HL-60 (cell line): ENCODE results near the gene UBE2S.

Experiments
- DNase-seq, 2 experiments: peaks; one replicate each; pipeline ENCODE4 v3.0.0-alpha.2; 2010 to 2020; ENCODE audit warnings: low read depth in 1 of 2, low spot score in 1 of 2
- H3K27ac ChIP-seq: fragments of 250-450 bp; sonication (Bioruptor Pico); replicated peaks from 2 replicates; pipeline ENCODE4 v1.5.1; 2020; ENCODE audit warnings: mild to moderate bottlenecking, moderate library complexity
- H3K27me3 ChIP-seq: fragments of 250-450 bp; sonication (Bioruptor Pico); 2 replicates; pipeline ENCODE4 v1.5.1; 2021; ENCODE audit warnings: mild to moderate bottlenecking, moderate library complexity; ENCODE audit not compliant: insufficient read depth, poor library complexity, severe bottlenecking
- H3K4me3 ChIP-seq: replicated peaks from 2 replicates; pipeline ENCODE4 v1.5.1; 2011; ENCODE audit warnings: mild to moderate bottlenecking, control low read depth, low read length; ENCODE audit not compliant: insufficient read depth
- GABPA ChIP-seq: IDR thresholded peaks from 2 replicates; pipeline ENCODE4 v1.6.1; 2012; ENCODE audit warnings: low read depth
- POLR2AphosphoS5 ChIP-seq: IDR thresholded peaks from 2 replicates; pipeline ENCODE4 v1.6.1; 2012; ENCODE audit warnings: low read depth
- SPI1 ChIP-seq: IDR thresholded peaks from 2 replicates; pipeline ENCODE4 v1.6.1; 2012; ENCODE audit warnings: low read depth, mild to moderate bottlenecking, borderline replicate concordance
- TF ChIP-seq, protein P1 (sequence below): IDR thresholded peaks from 2 replicates; pipeline ENCODE4 v1.6.1; 2012; ENCODE audit warnings: low read depth; ENCODE audit not compliant: insufficient replicate concordance
- TF ChIP-seq, protein P2 (sequence below): IDR thresholded peaks from one replicate; pipeline ENCODE4 v1.5.1; 2011; ENCODE audit warnings: low read length, control low read depth, inconsistent platforms; ENCODE audit not compliant: insufficient read depth

Gene UBE2S

DNA sequence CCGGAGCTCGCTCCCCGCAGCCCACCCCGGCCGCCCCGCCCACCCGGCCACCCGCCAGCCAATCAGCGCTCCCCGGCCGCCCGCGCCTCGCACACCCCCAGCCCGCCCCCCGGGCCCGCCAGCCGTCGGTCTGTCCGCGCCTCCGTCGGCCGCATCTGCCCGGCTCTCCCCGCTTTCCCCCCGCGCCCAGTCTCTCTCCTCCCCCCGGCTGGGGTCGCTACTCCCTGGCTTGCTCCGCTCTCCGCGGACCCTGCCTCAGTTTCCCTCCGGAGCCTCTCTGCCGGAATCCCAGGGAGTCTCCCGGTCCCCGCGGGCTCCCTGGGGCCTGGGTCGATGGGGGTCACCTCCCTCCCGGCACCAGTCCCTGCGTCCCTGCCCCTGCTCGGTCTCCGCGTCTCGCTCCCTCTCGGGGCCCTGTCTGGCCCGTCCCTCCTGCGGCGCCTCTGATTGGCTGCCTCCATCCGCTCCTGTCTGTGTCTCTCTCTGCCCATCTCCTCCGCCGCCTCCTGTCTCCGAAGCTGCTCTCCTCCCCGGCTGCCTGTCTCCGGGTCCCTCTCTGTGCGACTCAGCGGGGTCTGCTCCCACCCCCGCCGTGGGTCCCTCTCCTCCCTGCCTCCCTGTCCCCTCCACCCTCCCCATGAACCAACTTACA is 37.8 kb downstream of the UBE2S start:
- DNase-seq, result no peak
- Histone ChIP-seq H3K27me3 (peaks cover 43% of the 10 kb centered on the region), H3K27ac (no peak overlapping the region), H3K4me3 (no peak overlapping the region)
- TF ChIP-seq POLR2AphosphoS5 (no peak), GABPA (no peak), SPI1 (no peak)
- TF ChIP-seq, protein P1, sequence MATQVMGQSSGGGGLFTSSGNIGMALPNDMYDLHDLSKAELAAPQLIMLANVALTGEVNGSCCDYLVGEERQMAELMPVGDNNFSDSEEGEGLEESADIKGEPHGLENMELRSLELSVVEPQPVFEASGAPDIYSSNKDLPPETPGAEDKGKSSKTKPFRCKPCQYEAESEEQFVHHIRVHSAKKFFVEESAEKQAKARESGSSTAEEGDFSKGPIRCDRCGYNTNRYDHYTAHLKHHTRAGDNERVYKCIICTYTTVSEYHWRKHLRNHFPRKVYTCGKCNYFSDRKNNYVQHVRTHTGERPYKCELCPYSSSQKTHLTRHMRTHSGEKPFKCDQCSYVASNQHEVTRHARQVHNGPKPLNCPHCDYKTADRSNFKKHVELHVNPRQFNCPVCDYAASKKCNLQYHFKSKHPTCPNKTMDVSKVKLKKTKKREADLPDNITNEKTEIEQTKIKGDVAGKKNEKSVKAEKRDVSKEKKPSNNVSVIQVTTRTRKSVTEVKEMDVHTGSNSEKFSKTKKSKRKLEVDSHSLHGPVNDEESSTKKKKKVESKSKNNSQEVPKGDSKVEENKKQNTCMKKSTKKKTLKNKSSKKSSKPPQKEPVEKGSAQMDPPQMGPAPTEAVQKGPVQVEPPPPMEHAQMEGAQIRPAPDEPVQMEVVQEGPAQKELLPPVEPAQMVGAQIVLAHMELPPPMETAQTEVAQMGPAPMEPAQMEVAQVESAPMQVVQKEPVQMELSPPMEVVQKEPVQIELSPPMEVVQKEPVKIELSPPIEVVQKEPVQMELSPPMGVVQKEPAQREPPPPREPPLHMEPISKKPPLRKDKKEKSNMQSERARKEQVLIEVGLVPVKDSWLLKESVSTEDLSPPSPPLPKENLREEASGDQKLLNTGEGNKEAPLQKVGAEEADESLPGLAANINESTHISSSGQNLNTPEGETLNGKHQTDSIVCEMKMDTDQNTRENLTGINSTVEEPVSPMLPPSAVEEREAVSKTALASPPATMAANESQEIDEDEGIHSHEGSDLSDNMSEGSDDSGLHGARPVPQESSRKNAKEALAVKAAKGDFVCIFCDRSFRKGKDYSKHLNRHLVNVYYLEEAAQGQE, result no peak
- TF ChIP-seq, protein P2, sequence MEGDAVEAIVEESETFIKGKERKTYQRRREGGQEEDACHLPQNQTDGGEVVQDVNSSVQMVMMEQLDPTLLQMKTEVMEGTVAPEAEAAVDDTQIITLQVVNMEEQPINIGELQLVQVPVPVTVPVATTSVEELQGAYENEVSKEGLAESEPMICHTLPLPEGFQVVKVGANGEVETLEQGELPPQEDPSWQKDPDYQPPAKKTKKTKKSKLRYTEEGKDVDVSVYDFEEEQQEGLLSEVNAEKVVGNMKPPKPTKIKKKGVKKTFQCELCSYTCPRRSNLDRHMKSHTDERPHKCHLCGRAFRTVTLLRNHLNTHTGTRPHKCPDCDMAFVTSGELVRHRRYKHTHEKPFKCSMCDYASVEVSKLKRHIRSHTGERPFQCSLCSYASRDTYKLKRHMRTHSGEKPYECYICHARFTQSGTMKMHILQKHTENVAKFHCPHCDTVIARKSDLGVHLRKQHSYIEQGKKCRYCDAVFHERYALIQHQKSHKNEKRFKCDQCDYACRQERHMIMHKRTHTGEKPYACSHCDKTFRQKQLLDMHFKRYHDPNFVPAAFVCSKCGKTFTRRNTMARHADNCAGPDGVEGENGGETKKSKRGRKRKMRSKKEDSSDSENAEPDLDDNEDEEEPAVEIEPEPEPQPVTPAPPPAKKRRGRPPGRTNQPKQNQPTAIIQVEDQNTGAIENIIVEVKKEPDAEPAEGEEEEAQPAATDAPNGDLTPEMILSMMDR, result no peak

DNA sequence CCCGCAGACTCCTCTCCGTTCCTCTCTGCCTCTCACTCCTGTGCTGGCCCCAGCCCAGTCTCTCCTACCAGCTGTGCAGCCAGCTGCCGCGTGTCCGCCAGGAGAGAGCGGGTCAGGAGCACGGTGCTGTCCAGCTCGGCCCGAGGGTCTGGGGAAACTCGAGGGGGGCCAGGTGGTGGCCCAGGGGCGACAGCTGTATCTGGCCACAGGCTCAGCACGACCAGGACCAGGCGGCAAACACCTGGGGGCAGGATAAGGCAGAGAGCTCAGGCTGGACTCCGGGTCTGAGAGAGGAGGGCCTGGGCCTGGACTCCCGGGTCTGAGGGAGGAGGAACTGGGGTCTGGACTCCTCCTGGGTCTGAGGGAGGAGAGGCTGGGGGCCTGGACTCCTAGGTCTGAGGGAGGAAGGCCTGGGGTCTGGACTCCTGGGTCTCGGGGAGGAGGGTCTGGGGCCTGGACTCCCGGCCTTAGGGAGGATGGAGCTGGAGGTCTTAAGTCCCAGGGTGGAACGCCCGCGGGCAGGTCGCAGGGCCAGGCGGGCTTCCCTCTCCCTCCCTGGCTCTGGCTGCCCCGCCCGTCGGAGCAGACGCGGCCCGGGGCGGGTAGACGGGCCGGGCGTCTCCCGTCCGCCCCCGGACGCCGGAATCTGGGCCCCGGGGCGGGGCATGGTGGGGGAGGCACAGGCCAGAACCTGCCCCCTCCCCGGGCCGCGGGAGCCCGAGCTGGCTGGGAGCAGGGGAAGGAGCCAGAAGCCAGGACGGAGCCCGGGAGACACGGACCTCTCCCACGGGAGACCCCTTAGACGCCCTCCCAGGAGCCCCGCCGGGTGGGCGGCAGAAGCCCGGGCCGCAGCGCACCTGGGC is 38.7 kb downstream of the UBE2S start:
- no peak for TF ChIP-seq SPI1
- TF ChIP-seq, protein P2, result no peak
- TF ChIP-seq GABPA, result no peak
- no peak for TF ChIP-seq POLR2AphosphoS5
- TF ChIP-seq, protein P1, result no peak
- no peak overlapping the region for H3K27ac ChIP-seq
- no peak overlapping the region for H3K4me3 ChIP-seq
- H3K27me3 ChIP-seq, result peaks cover 43% of the 10 kb centered on the region
- no peak for DNase-seq

DNA sequence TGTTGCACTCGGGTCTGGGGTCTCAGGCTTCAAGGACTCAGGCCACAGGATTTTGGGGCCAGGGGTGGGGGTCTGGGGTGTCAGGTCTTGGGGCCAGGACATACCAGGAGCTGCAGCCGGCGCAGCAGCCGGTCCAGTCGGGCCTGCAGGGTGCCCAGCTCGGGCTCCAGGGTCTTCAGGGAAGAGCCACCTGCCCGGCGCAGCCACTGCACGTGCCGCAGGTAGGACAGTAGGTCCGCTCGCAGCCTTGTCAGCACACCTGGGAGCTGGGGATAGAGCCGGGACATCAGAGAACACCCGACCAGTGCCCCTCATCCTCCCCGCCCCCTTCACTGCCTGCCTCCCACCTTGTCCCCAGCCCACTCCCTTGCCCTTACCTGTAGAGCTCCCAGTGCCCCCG is 39.5 kb downstream of the UBE2S start:
- no peak overlapping the region for H3K4me3 ChIP-seq
- no peak overlapping the region for H3K27ac ChIP-seq
- H3K27me3 ChIP-seq, result peaks cover 39% of the 10 kb centered on the region
- TF ChIP-seq GABPA (no peak), POLR2AphosphoS5 (no peak), SPI1 (no peak)
- TF ChIP-seq, protein P2, result no peak
- TF ChIP-seq, protein P1, result no peak
- no peak for DNase-seq
